Upper lobe of left lung (tissue), 4 donors: ENCODE results near the gene MAP3K10.

Source experiments
- EP300 ChIP-seq, 4 donors: sonication (generic); formaldehyde crosslinking; IDR thresholded peaks; one replicate each; pipeline ENCODE4 v1.5.1; 2017; ENCODE audit warnings: antibody characterized with exemption in 4 of 4, control low read depth in 2 of 4
- POLR2A ChIP-seq, 4 donors: fragments of 450-650 bp; IDR thresholded peaks; one replicate each; pipeline ENCODE4 v1.5.1; 2016 to 2017; ENCODE audit warnings: antibody characterized with exemption in 4 of 4, mild to moderate bottlenecking in 2 of 4
- POLR2AphosphoS5 ChIP-seq, 2 donors: sonication (generic); formaldehyde crosslinking; IDR thresholded peaks; one replicate each; pipeline ENCODE4 v1.5.1; 2017; ENCODE audit warnings: antibody characterized with exemption in 2 of 2
- TF ChIP-seq, protein P1 (sequence below), 6 experiments: fragments of 450-650 bp in 4 of 6; fragments of 200-600 bp in 2 of 6; sonication (generic) in 2 of 6; IDR thresholded peaks; one replicate each; pipeline ENCODE4 v1.5.1; 2016 to 2019; ENCODE audit warnings: antibody characterized with exemption in 6 of 6

DNA sequence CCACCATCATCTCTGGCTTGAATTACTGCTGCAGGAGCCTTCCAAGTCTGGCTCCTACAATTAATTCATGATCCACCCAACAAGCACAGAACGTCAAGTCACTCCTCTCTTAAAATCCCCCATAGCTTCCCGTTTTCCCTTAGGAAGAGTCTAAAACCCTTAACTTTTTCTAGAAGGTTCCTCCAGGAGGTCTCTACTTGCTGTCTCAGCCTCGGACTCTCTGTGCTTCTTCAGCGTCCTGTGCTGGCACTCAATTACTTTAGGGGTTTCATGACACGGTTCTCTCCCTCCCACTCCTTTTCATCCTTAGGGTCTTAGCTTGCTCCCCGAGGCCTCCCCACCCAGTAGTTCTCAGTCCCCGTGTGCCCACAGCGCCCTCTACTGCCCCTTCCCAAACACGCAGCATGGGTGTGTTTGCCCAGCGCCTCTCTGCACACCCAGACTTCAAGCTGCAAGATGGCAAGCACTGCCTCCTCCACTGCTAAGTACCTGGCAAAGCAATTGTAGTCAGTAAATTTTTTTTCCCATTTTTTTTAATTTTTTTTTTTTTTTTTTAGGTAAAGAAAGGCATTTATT, 25.8 kb upstream of the MAP3K10 start:
- TF ChIP-seq, protein P1, sequence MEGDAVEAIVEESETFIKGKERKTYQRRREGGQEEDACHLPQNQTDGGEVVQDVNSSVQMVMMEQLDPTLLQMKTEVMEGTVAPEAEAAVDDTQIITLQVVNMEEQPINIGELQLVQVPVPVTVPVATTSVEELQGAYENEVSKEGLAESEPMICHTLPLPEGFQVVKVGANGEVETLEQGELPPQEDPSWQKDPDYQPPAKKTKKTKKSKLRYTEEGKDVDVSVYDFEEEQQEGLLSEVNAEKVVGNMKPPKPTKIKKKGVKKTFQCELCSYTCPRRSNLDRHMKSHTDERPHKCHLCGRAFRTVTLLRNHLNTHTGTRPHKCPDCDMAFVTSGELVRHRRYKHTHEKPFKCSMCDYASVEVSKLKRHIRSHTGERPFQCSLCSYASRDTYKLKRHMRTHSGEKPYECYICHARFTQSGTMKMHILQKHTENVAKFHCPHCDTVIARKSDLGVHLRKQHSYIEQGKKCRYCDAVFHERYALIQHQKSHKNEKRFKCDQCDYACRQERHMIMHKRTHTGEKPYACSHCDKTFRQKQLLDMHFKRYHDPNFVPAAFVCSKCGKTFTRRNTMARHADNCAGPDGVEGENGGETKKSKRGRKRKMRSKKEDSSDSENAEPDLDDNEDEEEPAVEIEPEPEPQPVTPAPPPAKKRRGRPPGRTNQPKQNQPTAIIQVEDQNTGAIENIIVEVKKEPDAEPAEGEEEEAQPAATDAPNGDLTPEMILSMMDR (IDR thresholded peaks at IDR 0.05) = peak; percentile 14 to 57 (median 22)
- TF ChIP-seq POLR2A (IDR thresholded peaks at IDR 0.05) (no peak), POLR2AphosphoS5 (IDR thresholded peaks at IDR 0.05) (no peak), EP300 (IDR thresholded peaks at IDR 0.05) (no peak)
